Epithelial cell of esophagus (primary cell): ENCODE measurements around the gene STPG2.
A peak's percentile ranks its signal among the peaks of the same experiment; 100 is the strongest.

Experiments used
- DNase-seq: peaks from one replicate; pipeline ENCODE4 v3.0.0; 2010; ENCODE audit warnings: low read depth
- H3K4me3 ChIP-seq: 2 replicates; pipeline ENCODE4 v1.5.1; 2011; ENCODE audit warnings: mild to moderate bottlenecking, low read length, control low read depth
- TF ChIP-seq, protein P1 (sequence below): IDR thresholded peaks from 2 replicates; pipeline ENCODE4 v1.5.1; 2011; ENCODE audit warnings: low read depth, mild to moderate bottlenecking, low read length, control low read depth, inconsistent platforms; ENCODE audit not compliant: insufficient read depth; ENCODE audit errors: missing control alignments

The STPG2 gene

DNA sequence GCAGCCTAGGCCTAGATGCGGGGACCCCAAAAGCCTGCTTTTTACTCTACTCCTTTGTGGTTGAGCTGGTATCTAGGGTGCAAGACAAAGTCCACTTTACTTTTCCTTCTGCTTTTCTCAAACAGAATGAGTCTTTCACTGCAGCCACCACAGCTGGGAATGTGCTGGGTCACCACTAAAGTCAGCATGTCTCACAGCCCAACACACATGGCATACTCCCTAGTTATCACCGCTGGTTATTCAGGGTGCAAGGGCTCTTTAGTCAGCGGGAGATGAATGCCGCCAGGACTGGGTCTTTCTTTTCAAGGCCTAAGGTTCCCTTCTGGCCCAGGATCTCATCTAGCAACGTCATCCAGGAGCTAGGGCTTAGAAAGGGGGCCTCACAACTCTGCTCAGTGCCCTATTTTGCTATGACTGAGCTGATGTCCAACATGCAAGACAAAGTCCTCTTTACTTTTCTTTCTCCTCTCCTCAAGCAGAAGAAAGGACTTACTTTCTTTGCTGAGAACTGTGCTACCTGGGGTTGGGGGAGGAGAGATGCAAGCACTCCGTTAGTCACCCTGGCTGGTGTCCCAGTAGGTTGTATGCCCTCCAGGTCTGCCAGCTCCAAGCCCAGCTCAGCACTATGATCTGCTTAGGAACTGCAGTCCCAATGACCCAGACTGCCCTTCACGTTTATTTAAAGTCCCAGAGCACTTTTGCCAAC lies 22.9 kb upstream of the STPG2 start:
- peak; percentile 95 for DNase-seq
- H3K4me3 ChIP-seq, result no peak overlapping the region
- TF ChIP-seq, protein P1, sequence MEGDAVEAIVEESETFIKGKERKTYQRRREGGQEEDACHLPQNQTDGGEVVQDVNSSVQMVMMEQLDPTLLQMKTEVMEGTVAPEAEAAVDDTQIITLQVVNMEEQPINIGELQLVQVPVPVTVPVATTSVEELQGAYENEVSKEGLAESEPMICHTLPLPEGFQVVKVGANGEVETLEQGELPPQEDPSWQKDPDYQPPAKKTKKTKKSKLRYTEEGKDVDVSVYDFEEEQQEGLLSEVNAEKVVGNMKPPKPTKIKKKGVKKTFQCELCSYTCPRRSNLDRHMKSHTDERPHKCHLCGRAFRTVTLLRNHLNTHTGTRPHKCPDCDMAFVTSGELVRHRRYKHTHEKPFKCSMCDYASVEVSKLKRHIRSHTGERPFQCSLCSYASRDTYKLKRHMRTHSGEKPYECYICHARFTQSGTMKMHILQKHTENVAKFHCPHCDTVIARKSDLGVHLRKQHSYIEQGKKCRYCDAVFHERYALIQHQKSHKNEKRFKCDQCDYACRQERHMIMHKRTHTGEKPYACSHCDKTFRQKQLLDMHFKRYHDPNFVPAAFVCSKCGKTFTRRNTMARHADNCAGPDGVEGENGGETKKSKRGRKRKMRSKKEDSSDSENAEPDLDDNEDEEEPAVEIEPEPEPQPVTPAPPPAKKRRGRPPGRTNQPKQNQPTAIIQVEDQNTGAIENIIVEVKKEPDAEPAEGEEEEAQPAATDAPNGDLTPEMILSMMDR, result no peak

DNA sequence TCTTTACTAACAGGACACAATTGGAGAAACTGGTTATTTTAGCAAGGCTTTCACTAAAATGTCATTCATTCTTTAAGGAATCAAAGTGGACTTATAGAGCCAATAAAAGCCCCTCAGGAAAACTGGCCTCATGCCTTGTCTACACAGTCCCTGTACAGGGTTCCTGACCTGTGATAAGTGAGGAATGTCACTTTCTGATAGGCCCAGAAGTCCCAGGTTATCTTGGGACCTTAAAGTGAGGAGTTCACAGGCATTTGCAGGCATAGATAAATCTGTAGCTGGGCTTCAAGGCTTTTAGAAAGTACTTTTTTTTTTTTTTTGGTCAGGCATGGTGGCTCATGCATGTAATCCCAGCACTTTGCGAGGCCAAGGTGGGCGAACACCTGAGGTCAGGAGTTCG lies 19.4 kb upstream of the STPG2 start:
- no peak overlapping the region for H3K4me3 ChIP-seq
- no peak for DNase-seq
- TF ChIP-seq, protein P1, result no peak

DNA sequence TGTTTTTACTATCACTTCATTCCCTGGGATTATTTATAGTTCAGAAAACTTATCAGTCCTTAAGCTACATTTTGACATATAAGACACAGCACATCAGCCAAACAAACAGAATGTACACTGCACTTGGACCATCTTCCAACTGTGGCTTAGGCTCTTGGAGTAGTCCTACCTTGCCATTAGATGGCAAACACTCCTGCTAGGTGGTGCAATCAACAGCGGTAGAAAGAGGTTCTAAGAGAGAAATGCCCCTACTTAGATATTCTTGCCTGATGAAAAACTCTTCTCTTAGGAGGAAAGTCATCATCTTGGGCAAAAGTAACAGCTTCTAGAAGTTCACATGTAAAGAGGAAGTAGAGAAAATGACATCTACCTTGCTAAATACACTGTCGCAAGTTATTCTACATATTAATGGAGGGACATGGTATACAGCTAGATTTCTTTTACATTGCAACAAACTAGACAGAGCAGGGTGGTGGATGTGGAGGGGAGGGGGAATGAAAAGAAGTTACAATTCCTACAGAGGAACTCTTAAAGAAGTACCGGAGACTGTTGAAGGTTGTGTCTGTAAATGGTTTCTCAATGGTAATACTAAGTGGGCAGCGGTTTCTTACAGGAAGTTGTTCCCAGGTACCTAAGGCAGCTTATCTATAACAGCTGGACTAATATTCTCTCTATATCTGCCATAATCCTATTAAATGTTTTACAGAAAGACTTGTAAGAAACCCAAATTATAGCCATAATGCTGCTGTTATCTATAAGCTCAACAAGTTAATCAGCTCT lies 8.1 kb upstream of the STPG2 start:
- no peak overlapping the region for H3K4me3 ChIP-seq
- TF ChIP-seq, protein P1, result no peak
- no peak for DNase-seq

DNA sequence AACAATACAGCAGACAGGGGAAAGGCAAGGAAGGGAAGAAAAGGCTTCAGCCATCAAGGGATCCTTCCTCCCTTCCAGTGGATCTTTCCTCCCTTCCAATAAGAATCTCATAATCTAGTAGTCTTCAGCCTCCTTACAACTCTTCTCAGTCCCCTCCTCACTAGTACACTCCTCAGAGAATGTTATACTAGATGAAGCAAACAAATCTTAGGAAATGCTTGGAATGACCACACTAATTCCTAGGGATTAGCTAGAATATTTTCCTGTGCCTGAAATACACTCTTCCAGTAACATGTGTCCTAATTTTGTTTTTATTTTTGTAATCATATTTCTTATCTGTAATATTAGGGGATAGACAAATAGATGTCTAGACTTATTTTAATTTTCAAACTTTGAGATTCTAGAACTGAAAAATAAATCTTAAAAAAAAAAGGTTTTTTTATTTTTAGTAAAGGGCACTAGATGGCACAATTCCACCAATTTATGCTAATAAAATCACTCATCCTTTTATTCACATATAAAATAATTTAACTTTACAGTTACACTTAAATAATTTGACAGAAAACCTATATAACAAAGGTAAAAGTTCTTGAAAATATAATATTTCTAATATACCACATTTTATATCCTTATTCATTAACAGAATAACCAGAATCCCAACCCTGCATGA lies 7.0 kb upstream of the STPG2 start:
- DNase-seq, result peak; percentile 13
- TF ChIP-seq, protein P1, result no peak
- no peak overlapping the region for H3K4me3 ChIP-seq

DNA sequence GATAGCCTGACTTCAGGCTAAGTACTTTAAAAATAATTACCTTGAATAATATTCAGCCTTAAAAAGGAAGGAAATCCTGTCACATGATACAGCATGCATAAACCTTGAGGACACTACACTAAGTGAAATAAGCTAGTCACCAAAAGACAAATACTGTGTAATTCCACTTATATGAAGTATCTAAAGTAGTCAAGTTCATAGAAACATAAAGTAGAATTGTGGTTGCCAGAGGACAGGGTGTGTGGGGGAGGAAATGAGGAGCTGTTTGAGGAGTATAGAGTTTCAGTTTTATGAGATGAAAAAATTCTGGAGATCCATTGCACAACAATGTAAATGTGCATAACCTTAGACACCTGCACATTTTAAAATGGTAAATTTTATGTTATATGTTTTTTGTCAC lies 5.6 kb upstream of the STPG2 start:
- DNase-seq, result peak; percentile 14
- H3K4me3 ChIP-seq, result no peak overlapping the region
- TF ChIP-seq, protein P1, result no peak

DNA sequence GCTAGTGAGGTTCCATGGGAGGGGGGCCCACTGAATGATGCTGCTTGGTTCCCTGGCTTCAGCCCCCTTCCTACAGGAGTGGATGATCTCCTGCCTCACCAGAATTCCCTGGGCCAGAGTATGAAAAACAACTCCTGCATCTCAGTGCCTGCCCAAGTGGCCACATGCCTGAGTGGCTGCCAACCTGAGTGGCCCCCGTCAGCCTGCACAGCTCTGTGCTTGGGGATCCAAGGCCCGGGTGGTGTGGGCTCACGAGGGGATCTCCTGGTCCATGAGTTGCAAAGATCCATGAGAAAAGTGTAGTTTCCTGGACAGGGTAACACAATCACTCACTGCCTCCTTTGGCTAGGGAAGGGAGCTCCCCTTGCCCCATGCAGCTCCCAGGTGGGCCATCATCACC lies 17.1 kb downstream of the STPG2 start:
- no peak overlapping the region for H3K4me3 ChIP-seq
- no peak for DNase-seq
- TF ChIP-seq, protein P1, result no peak
